Measurements from ENCODE around the gene TAC3. TPM values are rescaled to one million over a fixed set of nuclear protein-coding genes. Genes with fewer than 3 reads are reported as not detected.

The TAC3 gene
- total and polyA plus RNA-seq, 5 donors: not detected

- 79% methylated on average over 1 of the region's 1 CpG for WGBS
- DNase-seq: no peak
- Histone ChIP-seq H3K27me3 (ENCODE audit: control insufficient read depth, insufficient read depth) (no peaks in the 10 kb centered on the region), H3K9me3 (ENCODE audit: control insufficient read depth, low read length) (no peaks in the 10 kb centered on the region), H3K4me3 (ENCODE audit: low read length) (no peak overlapping the region), H3K4me1 (ENCODE audit: control insufficient read depth, insufficient read depth, low read length) (no peaks in the 10 kb centered on the region), H3K27ac (ENCODE audit: low read length) (no peak overlapping the region)
- no peak for ATAC-seq
- intact Hi-C loops (cut with DNase I): no loop called here
Observed at GRCh38 chr12:57048423-57049118, 32.2 kb upstream of the TAC3 start.

- no peak for DNase-seq
- intact Hi-C loops (cut with DNase I): no loop called here
- H3K9me3 ChIP-seq (ENCODE audit: control insufficient read depth, low read length): no peaks in the 10 kb centered on the region
- no peaks in the 10 kb centered on the region for H3K4me1 ChIP-seq (ENCODE audit: control insufficient read depth, insufficient read depth, low read length)
- H3K4me3 ChIP-seq (ENCODE audit: low read length): no peak overlapping the region
- H3K27ac ChIP-seq (ENCODE audit: low read length): no peak overlapping the region
- no peak for ATAC-seq
- 80% methylated on average over 1 of the region's 1 CpG for WGBS
- no peaks in the 10 kb centered on the region for H3K27me3 ChIP-seq (ENCODE audit: control insufficient read depth, insufficient read depth)
Observed at GRCh38 chr12:57047981-57048380, 31.7 kb upstream of the TAC3 start.

- Histone ChIP-seq H3K9me3 (ENCODE audit: control insufficient read depth, low read length) (no peaks in the 10 kb centered on the region), H3K4me1 (ENCODE audit: control insufficient read depth, insufficient read depth, low read length) (no peaks in the 10 kb centered on the region), H3K27ac (ENCODE audit: low read length) (no peak overlapping the region), H3K4me3 (ENCODE audit: low read length) (no peak overlapping the region), H3K27me3 (ENCODE audit: control insufficient read depth, insufficient read depth) (no peaks in the 10 kb centered on the region)
- WGBS: 70% methylated on average over 10 of the region's 10 CpGs
- DNase-seq: no peak
- intact Hi-C loops (cut with DNase I): no loop called here
- peak in 1 of 2 donors; percentile 33 for ATAC-seq
Observed at GRCh38 chr12:57046947-57047890, 30.9 kb upstream of the TAC3 start.

- H3K27me3 ChIP-seq (ENCODE audit: control insufficient read depth, insufficient read depth): no peaks in the 10 kb centered on the region
- H3K4me3 ChIP-seq (ENCODE audit: low read length): no peak overlapping the region
- H3K27ac ChIP-seq (ENCODE audit: low read length): no peak overlapping the region
- H3K4me1 ChIP-seq (ENCODE audit: control insufficient read depth, insufficient read depth, low read length): no peaks in the 10 kb centered on the region
- DNase-seq (no peak), ATAC-seq (no peak)
- intact Hi-C loops (cut with DNase I): no loop called here
- no peaks in the 10 kb centered on the region for H3K9me3 ChIP-seq (ENCODE audit: control insufficient read depth, low read length)
- WGBS: 60% methylated on average over 6 of the region's 6 CpGs
Observed at GRCh38 chr12:57046086-57046791, 29.9 kb upstream of the TAC3 start.

- no peak for ATAC-seq
- intact Hi-C loops (cut with DNase I): no loop called here
- Histone ChIP-seq H3K27ac (ENCODE audit: low read length) (no peak overlapping the region), H3K9me3 (ENCODE audit: control insufficient read depth, low read length) (no peaks in the 10 kb centered on the region), H3K4me3 (ENCODE audit: low read length) (no peak overlapping the region), H3K27me3 (ENCODE audit: control insufficient read depth, insufficient read depth) (no peaks in the 10 kb centered on the region), H3K4me1 (ENCODE audit: control insufficient read depth, insufficient read depth, low read length) (no peaks in the 10 kb centered on the region)
- WGBS: 90% methylated on average over 3 of the region's 3 CpGs
- DNase-seq: no peak
Observed at GRCh38 chr12:57044889-57045288, 28.6 kb upstream of the TAC3 start.

GRCh38 chr12:57044468-57044867 is 28.1 kb upstream of the TAC3 start:
- H3K27me3 ChIP-seq (ENCODE audit: control insufficient read depth, insufficient read depth): no peaks in the 10 kb centered on the region
- ATAC-seq (no peak), DNase-seq (no peak)
- no peak overlapping the region for H3K4me3 ChIP-seq (ENCODE audit: low read length)
- no peaks in the 10 kb centered on the region for H3K4me1 ChIP-seq (ENCODE audit: control insufficient read depth, insufficient read depth, low read length)
- intact Hi-C loops (cut with DNase I): no loop called here
- no peak overlapping the region for H3K27ac ChIP-seq (ENCODE audit: low read length)
- no peaks in the 10 kb centered on the region for H3K9me3 ChIP-seq (ENCODE audit: control insufficient read depth, low read length)
- 87% methylated on average over 6 of the region's 6 CpGs for WGBS

GRCh38 chr12:57042695-57043094 is 26.4 kb upstream of the TAC3 start:
- no peaks in the 10 kb centered on the region for H3K9me3 ChIP-seq (ENCODE audit: control insufficient read depth, low read length)
- no peak overlapping the region for H3K4me3 ChIP-seq (ENCODE audit: low read length)
- WGBS: 95% methylated on average over 2 of the region's 2 CpGs
- no peak for ATAC-seq
- intact Hi-C loops (cut with DNase I): no loop called here
- no peak for DNase-seq
- H3K27me3 ChIP-seq (ENCODE audit: control insufficient read depth, insufficient read depth): no peaks in the 10 kb centered on the region
- no peak overlapping the region for H3K27ac ChIP-seq (ENCODE audit: low read length)
- H3K4me1 ChIP-seq (ENCODE audit: control insufficient read depth, insufficient read depth, low read length): no peaks in the 10 kb centered on the region

- Histone ChIP-seq H3K9me3 (ENCODE audit: control insufficient read depth, low read length) (no peaks in the 10 kb centered on the region), H3K4me1 (ENCODE audit: control insufficient read depth, insufficient read depth, low read length) (no peaks in the 10 kb centered on the region), H3K27me3 (ENCODE audit: control insufficient read depth, insufficient read depth) (no peaks in the 10 kb centered on the region), H3K4me3 (ENCODE audit: low read length) (no peak overlapping the region), H3K27ac (ENCODE audit: low read length) (no peak overlapping the region)
- 61% methylated on average over 2 of the region's 2 CpGs for WGBS
- DNase-seq (no peak), ATAC-seq (no peak)
- intact Hi-C loops (cut with DNase I): no loop called here
Observed at GRCh38 chr12:57040750-57041149, 24.4 kb upstream of the TAC3 start.

- H3K9me3 ChIP-seq (ENCODE audit: control insufficient read depth, low read length): no peaks in the 10 kb centered on the region
- WGBS: 91% methylated on average over 4 of the region's 4 CpGs
- H3K4me1 ChIP-seq (ENCODE audit: control insufficient read depth, insufficient read depth, low read length): no peaks in the 10 kb centered on the region
- no peak overlapping the region for H3K27ac ChIP-seq (ENCODE audit: low read length)
- no peak overlapping the region for H3K4me3 ChIP-seq (ENCODE audit: low read length)
- intact Hi-C loops (cut with DNase I): no loop called here
- H3K27me3 ChIP-seq (ENCODE audit: control insufficient read depth, insufficient read depth): no peaks in the 10 kb centered on the region
- ATAC-seq (no peak), DNase-seq (no peak)
Observed at GRCh38 chr12:57040211-57040610, 23.9 kb upstream of the TAC3 start.

- Histone ChIP-seq H3K4me1 (ENCODE audit: control insufficient read depth, insufficient read depth, low read length) (no peaks in the 10 kb centered on the region), H3K27ac (ENCODE audit: low read length) (no peak overlapping the region), H3K27me3 (ENCODE audit: control insufficient read depth, insufficient read depth) (no peaks in the 10 kb centered on the region), H3K4me3 (ENCODE audit: low read length) (no peak overlapping the region), H3K9me3 (ENCODE audit: control insufficient read depth, low read length) (no peaks in the 10 kb centered on the region)
- intact Hi-C loops (cut with DNase I): no loop called here
- DNase-seq (no peak), ATAC-seq (no peak)
- WGBS: 65% methylated on average over 9 of the region's 9 CpGs
Observed at GRCh38 chr12:57039016-57039798, 22.9 kb upstream of the TAC3 start.
